Pancreas (tissue), 10 donors: ENCODE results near the gene ACTN2. TPM values are rescaled to one million over a fixed set of nuclear protein-coding genes. Genes with fewer than 3 reads are reported as not detected.

ENCODE experiments used
- ATAC-seq, 4 donors: fragments of 200-7000 bp; cut with Tn5 transposase; one replicate each; pipeline versions ENCODE4 v1.8.0 to v1.9.1; 2020; ENCODE audit warnings: mild to moderate bottlenecking in 4 of 4, moderate library complexity in 4 of 4
- DNase-seq, 6 donors: peaks; one replicate each; pipeline ENCODE4 v3.0.0-alpha.2; 2020
- FAIRE-seq: peaks from 2 replicates; lab custom pipeline; 2012; peaks lifted over from hg19 to GRCh38; lab: Jason Lieb, UNC
- H3K27ac ChIP-seq, 4 donors: fragments of 200-600 bp; sonication (generic); 1 replicate in 3 of 4; 2 replicates in 1 of 4; pipeline versions ENCODE4 v1.5.0 to v1.8.0; 2020
- H3K27me3 ChIP-seq, 4 donors: fragments of 200-600 bp; one replicate each; pipeline ENCODE4 v1.8.0; 2021
- H3K36me3 ChIP-seq, 3 donors: fragments of 200-600 bp; sonication (generic) in 1 of 3; one replicate each; pipeline versions ENCODE4 v1.5.0 to v1.8.0; 2020 to 2021
- H3K4me1 ChIP-seq, 3 donors: fragments of 200-600 bp; one replicate each; pipeline ENCODE4 v1.8.0; 2021
- H3K4me3 ChIP-seq, 4 donors: fragments of 200-600 bp; sonication (generic) in 2 of 4; one replicate each; pipeline versions ENCODE4 v1.5.0 to v1.8.0; 2020 to 2021
- H3K9me3 ChIP-seq, 4 donors: fragments of 200-600 bp; one replicate each; pipeline ENCODE4 v1.8.0; 2021
- WGBS, 2 donors: extraction: QIAGEN DNeasy Blood & Tissue Kit; methylation state at CpG; one replicate each; pipeline ENCODE4 v1.1.7; 2013; 5-methylcytosine and 5-hydroxymethylcytosine counted together
- intact Hi-C, 3 donors: fragments of 100-400 bp; cut with DNase I; formaldehyde crosslinking; loops; one replicate each; pipeline versions ENCODE4 v1.11.1 to v1.14.2; 2022
- polyA plus RNA-seq, 2 donors: library from polyadenylated mRNA; stranded (reverse); fragments of 200-250 nt; gene quantifications; one replicate each; pipeline ENCODE4 v1.2.3, GENCODE V29; 2013
- total RNA-seq, 6 donors: library from RNA; stranded (reverse); fragmentation: NEBNext Ultra II Directional in 4 of 6; extraction: Animal tissue kit (Norgen Biotek cat#: 25700) in 4 of 6; gene quantifications; one replicate each; pipeline versions ENCODE4 v1.2.1 to v1.2.4, GENCODE V29; 2021 to 2023
- TF ChIP-seq, protein P1 (sequence below), 4 donors: fragments of 200-600 bp; sonication (generic) in 3 of 4; IDR thresholded peaks; one replicate each; pipeline versions ENCODE4 v1.5.0 to v1.8.0; 2021; ENCODE audit warnings: antibody characterized with exemption in 4 of 4
- donor health status: healthy with polysubstance abuse.
- donor health status: DM: no; HTN: no; CAD: no; lungs with moderate emphysema.
- donor health status: DM: no; HTN: no; CAD: no.
- donor health status: control.
- donor health status: control.
- donor health status: Bipolar disorder and iron deficiency.
- donor health status: DM: yes; HTN: yes; CAD: no.
- donor health status: DM: no; HTN: no; CAD: no.
- donor health status: DM: no; HTN: no; CAD: no.
- donor health status: DM: yes; HTN: yes; CAD: no.

The ACTN2 gene
- total and polyA plus RNA-seq, 8 donors: 0.95 to 4.6 (median 1.5) TPM

DNA sequence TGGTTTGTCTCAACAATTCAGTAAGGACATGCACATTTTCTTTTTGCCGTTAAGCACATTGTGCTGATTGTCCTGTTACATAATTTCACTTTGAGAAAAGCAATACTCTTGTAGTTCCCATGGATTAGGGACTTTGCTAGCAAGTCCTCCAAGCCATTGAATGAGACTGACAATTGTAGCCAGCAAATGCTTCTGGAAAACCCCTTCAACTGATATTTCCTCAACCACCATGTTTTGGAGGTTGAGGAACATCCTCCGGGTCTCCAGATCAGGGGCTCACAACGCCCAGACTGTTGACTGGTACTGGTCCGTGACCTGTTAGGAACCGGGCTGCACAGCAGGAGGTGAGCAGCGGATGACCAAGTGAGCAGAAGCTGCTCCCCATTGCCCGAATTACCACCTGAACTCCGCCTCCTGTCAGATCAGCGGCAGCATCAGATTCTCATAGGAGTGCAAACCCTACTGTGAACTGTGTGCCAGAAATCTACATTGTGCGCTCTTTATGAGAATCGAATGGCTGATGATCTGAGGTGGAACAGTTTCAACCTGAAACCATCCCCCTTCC lies 24.1 kb downstream of the ACTN2 start:
- 80 to 86% methylated on average over 11 of the region's 11 CpGs for WGBS, 2 donors
- no peak overlapping the region for H3K27ac ChIP-seq
- no peak for FAIRE-seq
- intact Hi-C loops: no loop called here
- no peak for DNase-seq
- TF ChIP-seq, protein P1, sequence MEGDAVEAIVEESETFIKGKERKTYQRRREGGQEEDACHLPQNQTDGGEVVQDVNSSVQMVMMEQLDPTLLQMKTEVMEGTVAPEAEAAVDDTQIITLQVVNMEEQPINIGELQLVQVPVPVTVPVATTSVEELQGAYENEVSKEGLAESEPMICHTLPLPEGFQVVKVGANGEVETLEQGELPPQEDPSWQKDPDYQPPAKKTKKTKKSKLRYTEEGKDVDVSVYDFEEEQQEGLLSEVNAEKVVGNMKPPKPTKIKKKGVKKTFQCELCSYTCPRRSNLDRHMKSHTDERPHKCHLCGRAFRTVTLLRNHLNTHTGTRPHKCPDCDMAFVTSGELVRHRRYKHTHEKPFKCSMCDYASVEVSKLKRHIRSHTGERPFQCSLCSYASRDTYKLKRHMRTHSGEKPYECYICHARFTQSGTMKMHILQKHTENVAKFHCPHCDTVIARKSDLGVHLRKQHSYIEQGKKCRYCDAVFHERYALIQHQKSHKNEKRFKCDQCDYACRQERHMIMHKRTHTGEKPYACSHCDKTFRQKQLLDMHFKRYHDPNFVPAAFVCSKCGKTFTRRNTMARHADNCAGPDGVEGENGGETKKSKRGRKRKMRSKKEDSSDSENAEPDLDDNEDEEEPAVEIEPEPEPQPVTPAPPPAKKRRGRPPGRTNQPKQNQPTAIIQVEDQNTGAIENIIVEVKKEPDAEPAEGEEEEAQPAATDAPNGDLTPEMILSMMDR (IDR thresholded peaks at IDR 0.05): no peak
- no peaks in the 10 kb centered on the region for H3K36me3 ChIP-seq
- no peak for ATAC-seq
- H3K27me3 ChIP-seq: no peaks in the 10 kb centered on the region
- no peak overlapping the region for H3K4me3 ChIP-seq
- H3K4me1 ChIP-seq: no peaks in the 10 kb centered on the region
- no peaks in the 10 kb centered on the region for H3K9me3 ChIP-seq

- Histone ChIP-seq H3K4me1 (no peaks in the 10 kb centered on the region), H3K27me3 (no peaks in the 10 kb centered on the region), H3K27ac (no peak overlapping the region), H3K9me3 (no peaks in the 10 kb centered on the region), H3K36me3 (no peaks in the 10 kb centered on the region), H3K4me3 (no peak overlapping the region)
- ATAC-seq: peak in 1 of 4 donors; percentile 47
- TF ChIP-seq, protein P1 (IDR thresholded peaks at IDR 0.05): no peak
- no peak for DNase-seq
- WGBS, 2 donors: 9 to 13% methylated on average over 1 of the region's 1 CpG
- FAIRE-seq: no peak
- intact Hi-C loops: no loop called here
Measured at GRCh38 chr1:236716160-236716559, 29.9 kb downstream of the ACTN2 start.

- intact Hi-C loops: no loop called here
- ATAC-seq: no peak
- TF ChIP-seq, protein P1 (IDR thresholded peaks at IDR 0.05): no peak
- Histone ChIP-seq H3K27me3 (no peaks in the 10 kb centered on the region), H3K4me1 (no peaks in the 10 kb centered on the region), H3K9me3 (no peaks in the 10 kb centered on the region), H3K27ac (no peak overlapping the region), H3K36me3 (no peaks in the 10 kb centered on the region), H3K4me3 (no peak overlapping the region)
- 90 to 92% methylated on average over 6 of the region's 6 CpGs for WGBS, 2 donors
- DNase-seq: no peak
- FAIRE-seq: no peak
Measured at GRCh38 chr1:236717811-236718210, 31.5 kb downstream of the ACTN2 start.

DNA sequence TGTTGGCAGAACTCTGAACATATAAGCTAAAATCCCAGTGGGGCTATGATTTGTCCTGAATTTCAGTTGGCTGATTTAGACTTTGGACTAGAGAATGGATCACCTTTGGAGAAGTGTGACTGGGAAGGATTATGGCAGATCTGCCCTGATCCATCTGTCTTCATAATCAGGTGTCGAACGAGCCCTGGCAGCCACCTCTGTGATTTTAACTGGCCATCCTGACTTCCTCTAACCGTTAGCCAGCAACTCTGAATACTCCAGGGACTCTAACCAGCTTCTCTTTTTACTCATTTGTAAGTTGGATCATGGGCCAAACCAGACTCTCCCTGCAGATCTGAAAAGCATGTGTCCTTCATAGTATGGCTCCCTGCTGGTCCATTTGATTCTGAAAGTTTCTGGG lies 32.0 kb downstream of the ACTN2 start:
- DNase-seq (no peak), ATAC-seq (no peak), FAIRE-seq (no peak)
- TF ChIP-seq, protein P1 (IDR thresholded peaks at IDR 0.05): no peak
- H3K4me1 ChIP-seq: no peaks in the 10 kb centered on the region
- no peak overlapping the region for H3K27ac ChIP-seq
- H3K27me3 ChIP-seq: no peaks in the 10 kb centered on the region
- intact Hi-C loops: no loop called here
- H3K9me3 ChIP-seq: no peaks in the 10 kb centered on the region
- no peak overlapping the region for H3K4me3 ChIP-seq
- H3K36me3 ChIP-seq: no peaks in the 10 kb centered on the region
- WGBS, 2 donors: 74 to 83% methylated on average over 3 of the region's 3 CpGs

DNA sequence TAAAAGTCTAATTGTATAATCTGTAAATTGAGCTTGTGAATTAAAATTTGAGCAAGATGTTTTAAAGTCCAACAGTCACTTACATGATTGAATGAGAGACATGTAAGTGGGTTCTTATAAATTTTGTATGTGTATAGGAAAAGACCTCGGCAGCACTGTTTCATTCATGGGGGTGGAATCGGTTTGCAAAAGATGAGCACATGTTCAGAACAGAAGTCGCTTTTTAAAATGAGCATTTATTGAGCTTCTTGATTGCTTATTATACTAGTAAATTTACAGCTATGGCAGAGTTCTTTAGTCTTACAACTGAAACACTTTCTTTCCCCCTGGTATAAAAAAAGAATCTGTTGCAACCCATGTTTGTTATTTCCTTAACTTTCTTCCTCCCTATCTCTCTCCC lies 33.9 kb downstream of the ACTN2 start:
- ATAC-seq: no peak
- no peaks in the 10 kb centered on the region for H3K9me3 ChIP-seq
- no peak for FAIRE-seq
- no peaks in the 10 kb centered on the region for H3K4me1 ChIP-seq
- H3K27ac ChIP-seq: no peak overlapping the region
- WGBS, 2 donors: 55 to 57% methylated on average over 3 of the region's 3 CpGs
- no peaks in the 10 kb centered on the region for H3K27me3 ChIP-seq
- DNase-seq: no peak
- TF ChIP-seq, protein P1 (IDR thresholded peaks at IDR 0.05): no peak
- no peaks in the 10 kb centered on the region for H3K36me3 ChIP-seq
- no peak overlapping the region for H3K4me3 ChIP-seq
- intact Hi-C loops: no loop called here
